H1 (cell line): Measurements from ENCODE around the gene PARD3. TPM values are rescaled to one million over a fixed set of nuclear protein-coding genes. Genes with fewer than 3 reads are reported as not detected.

Experiments
- CTCF ChIA-PET: fragments of 300-600 bp; sonication (Branson Sonifier 250); formaldehyde crosslinking; loops from one replicate; lab custom pipeline; 2021; ENCODE audit not compliant: partially characterized antibody; lab: Charles Lee
- POLR2A ChIA-PET: fragments of 300-600 bp; sonication (Branson Sonifier 250); formaldehyde crosslinking; loops from one replicate; lab custom pipeline; 2021; ENCODE audit warnings: inconsistent platforms; ENCODE audit not compliant: partially characterized antibody; lab: Charles Lee
- DNase-seq, 2 experiments: peaks; one replicate each; pipeline versions ENCODE4 v3.0.0 to v3.0.0-alpha.2; 2010 to 2022; ENCODE audit warnings: low spot score in 2 of 2, low read depth in 1 of 2, mixed read lengths in 1 of 2
- FAIRE-seq: peaks from 2 replicates; lab custom pipeline; 2011; peaks lifted over from hg19 to GRCh38; lab: Jason Lieb, UNC
- H2AFZ ChIP-seq: 2 replicates; pipeline ENCODE4 v1.8.1; 2012; ENCODE audit warnings: low read length, inconsistent platforms
- H2AK5ac ChIP-seq: 2 replicates; pipeline ENCODE4 v1.6.1; 2013; ENCODE audit warnings: low read depth, low read length
- H2BK120ac ChIP-seq: replicated peaks from 2 replicates; pipeline ENCODE3; 2013; ENCODE audit warnings: low read depth, low read length, inconsistent platforms
- H2BK12ac ChIP-seq: 2 replicates; pipeline ENCODE4 v1.6.1; 2013; ENCODE audit warnings: low read depth, low read length
- H2BK15ac ChIP-seq: 2 replicates; pipeline ENCODE4 v1.6.1; 2013; ENCODE audit warnings: low read length
- H2BK20ac ChIP-seq: 2 replicates; pipeline ENCODE4 v1.6.1; 2013; ENCODE audit warnings: low read length
- H2BK5ac ChIP-seq: 2 replicates; pipeline ENCODE4 v1.6.1; 2013; ENCODE audit warnings: low read depth, low read length
- H3K14ac ChIP-seq: 2 replicates; pipeline ENCODE4 v1.6.1; 2013; ENCODE audit warnings: inconsistent platforms; ENCODE audit not compliant: insufficient read length
- H3K18ac ChIP-seq: 2 replicates; pipeline ENCODE4 v1.6.1; 2013; ENCODE audit warnings: low read length; ENCODE audit errors: extremely low read depth
- H3K23ac ChIP-seq: 2 replicates; pipeline ENCODE4 v1.6.1; 2013; ENCODE audit warnings: inconsistent platforms; ENCODE audit not compliant: insufficient read length
- H3K23me2 ChIP-seq: 2 replicates; pipeline ENCODE4 v1.6.1; 2013; ENCODE audit warnings: low read depth, low read length
- H3K27ac ChIP-seq: 2 replicates; pipeline ENCODE4 v1.6.1; 2011; ENCODE audit warnings: low read depth, low read length, inconsistent platforms
- H3K27me3 ChIP-seq, 4 experiments: replicated peaks in 1 of 4; 1 replicate in 1 of 4; 2 replicates in 3 of 4; pipeline versions ENCODE4 v1.6.1 to v1.8.1; 2011 to 2013; ENCODE audit warnings: low read length in 3 of 4, mild to moderate bottlenecking in 3 of 4, inconsistent platforms in 2 of 4, mixed read lengths in 2 of 4, moderate library complexity in 1 of 4; ENCODE audit not compliant: control insufficient read depth in 3 of 4, insufficient read depth in 3 of 4; ENCODE audit errors: extremely low read depth in 1 of 4
- H3K36me3 ChIP-seq, 4 experiments: 2 replicates each; pipeline versions ENCODE4 v1.6.1 to v1.8.1; 2011 to 2013; ENCODE audit warnings: mild to moderate bottlenecking in 4 of 4, low read length in 3 of 4, moderate library complexity in 2 of 4, control low read depth in 1 of 4, inconsistent platforms in 1 of 4; ENCODE audit not compliant: insufficient read depth in 4 of 4, control insufficient read depth in 2 of 4
- H3K4ac ChIP-seq: replicated peaks from 2 replicates; pipeline ENCODE3; 2013; ENCODE audit warnings: low read length, low read depth, mixed read lengths, inconsistent platforms; ENCODE audit not compliant: insufficient read length
- H3K4me1 ChIP-seq, 4 experiments: replicated peaks in 1 of 4; 1 replicate in 1 of 4; 2 replicates in 3 of 4; pipeline versions ENCODE4 v1.6.1 to v1.8.1; 2011 to 2013; ENCODE audit warnings: low read length in 3 of 4, inconsistent platforms in 2 of 4, mixed read lengths in 1 of 4; ENCODE audit not compliant: insufficient read depth in 4 of 4, control insufficient read depth in 3 of 4
- H3K4me2 ChIP-seq, 2 experiments: 2 replicates each; pipeline versions ENCODE4 v1.6.1 to v1.8.1; 2011 to 2013; ENCODE audit warnings: low read depth in 2 of 2, low read length in 2 of 2, control low read depth in 1 of 2, inconsistent platforms in 1 of 2, mild to moderate bottlenecking in 1 of 2; ENCODE audit not compliant: insufficient read depth in 1 of 2
- H3K4me3 ChIP-seq, 4 experiments: fragments of 200-600, 300-600 bp in 1 of 4; sonication (generic), shearing (Covaris generic), sonication (Bioruptor Twin) in 1 of 4; 2 replicates each; pipeline versions ENCODE4 v1.5.1 to v1.8.1; 2011 to 2016; ENCODE audit warnings: low read length in 4 of 4, low read depth in 3 of 4, control low read depth in 2 of 4, inconsistent platforms in 2 of 4, mild to moderate bottlenecking in 2 of 4, mixed read lengths in 1 of 4, moderate library complexity in 1 of 4; ENCODE audit not compliant: insufficient read depth in 2 of 4; ENCODE audit errors: extremely low read depth in 1 of 4
- H3K56ac ChIP-seq: replicated peaks from 2 replicates; pipeline ENCODE3; 2013; ENCODE audit warnings: low read depth, mild to moderate bottlenecking, mixed read lengths, low read length, inconsistent platforms; ENCODE audit not compliant: insufficient read length
- H3K79me1 ChIP-seq: 2 replicates; pipeline ENCODE4 v1.6.1; 2013; ENCODE audit warnings: low read depth, low read length, control low read depth
- H3K79me2 ChIP-seq, 2 experiments: 2 replicates each; pipeline versions ENCODE4 v1.6.1 to v1.8.1; 2012 to 2013; ENCODE audit warnings: low read length in 2 of 2, mild to moderate bottlenecking in 2 of 2, inconsistent platforms in 1 of 2; ENCODE audit not compliant: insufficient read depth in 2 of 2, control insufficient read depth in 1 of 2
- H3K9ac ChIP-seq, 4 experiments: replicated peaks in 1 of 4; 1 replicate in 1 of 4; 2 replicates in 3 of 4; pipeline versions ENCODE4 v1.6.1 to v1.8.1; 2011 to 2013; ENCODE audit warnings: low read depth in 3 of 4, low read length in 3 of 4, control low read depth in 2 of 4, mild to moderate bottlenecking in 2 of 4, moderate library complexity in 2 of 4, inconsistent platforms in 1 of 4; ENCODE audit errors: extremely low read depth in 1 of 4
- H3K9me3 ChIP-seq, 2 experiments: 2 replicates each; pipeline versions ENCODE4 v1.6.1 to v1.8.1; 2012 to 2013; ENCODE audit warnings: mild to moderate bottlenecking in 2 of 2, moderate library complexity in 2 of 2, control low read depth in 1 of 2, inconsistent platforms in 1 of 2, low read depth in 1 of 2, low read length in 1 of 2, mixed read lengths in 1 of 2; ENCODE audit not compliant: insufficient read depth in 2 of 2
- H4K20me1 ChIP-seq, 2 experiments: replicated peaks in 1 of 2; 2 replicates each; pipeline versions ENCODE3 to v1.8.1; 2011 to 2013; ENCODE audit warnings: inconsistent platforms in 2 of 2, low read length in 2 of 2, mild to moderate bottlenecking in 1 of 2; ENCODE audit not compliant: insufficient read depth in 2 of 2, control insufficient read depth in 1 of 2
- H4K5ac ChIP-seq: 2 replicates; pipeline ENCODE4 v1.6.1; 2013; ENCODE audit warnings: low read length, low read depth, mixed read lengths, inconsistent platforms; ENCODE audit not compliant: insufficient read length
- H4K8ac ChIP-seq: 2 replicates; pipeline ENCODE4 v1.8.0; 2013; ENCODE audit warnings: mild to moderate bottlenecking, moderate library complexity, low read length, inconsistent platforms; ENCODE audit not compliant: insufficient read depth; ENCODE audit errors: extremely low read depth
- H4K91ac ChIP-seq: replicated peaks from 2 replicates; pipeline ENCODE3; 2013; ENCODE audit warnings: low read length, mixed read lengths, inconsistent platforms; ENCODE audit not compliant: insufficient read length
- BACH1 ChIP-seq: IDR thresholded peaks from 2 replicates; pipeline ENCODE4 v1.6.1; 2012; ENCODE audit warnings: low read length, improper control_type of control experiment
- EGR1 ChIP-seq: IDR thresholded peaks from 2 replicates; pipeline ENCODE4 v1.6.1; 2011; ENCODE audit warnings: low read depth, low read length, borderline replicate concordance
- GTF2F1 ChIP-seq: IDR thresholded peaks from 2 replicates; pipeline ENCODE4 v1.6.1; 2012; ENCODE audit warnings: low read depth, low read length, improper control_type of control experiment, borderline replicate concordance
- HDAC6 ChIP-seq: IDR thresholded peaks from one replicate; pipeline ENCODE4 v1.7.1; 2012; ENCODE audit warnings: low read depth, mild to moderate bottlenecking, inconsistent platforms, low read length, moderate library complexity
- MAFK ChIP-seq: IDR thresholded peaks from 2 replicates; pipeline ENCODE4 v1.6.1; 2012; ENCODE audit warnings: low read depth, mild to moderate bottlenecking, improper control_type of control experiment, low read length
- SIN3A ChIP-seq, 2 experiments: IDR thresholded peaks in 1 of 2; conservative IDR thresholded peaks in 1 of 2; 2 replicates each; pipeline ENCODE4 v1.6.1; 2011 to 2012; ENCODE audit warnings: low read length in 2 of 2, improper control_type of control experiment in 1 of 2, low read depth in 1 of 2, mild to moderate bottlenecking in 1 of 2
- SIX5 ChIP-seq: IDR thresholded peaks from 2 replicates; pipeline ENCODE4 v1.6.1; 2011; ENCODE audit warnings: mild to moderate bottlenecking, low read depth, low read length
- TAF1 ChIP-seq: IDR thresholded peaks from 2 replicates; pipeline ENCODE4 v1.6.1; 2011; ENCODE audit warnings: mild to moderate bottlenecking, low read depth, low read length
- TAF7 ChIP-seq: optimal IDR thresholded peaks from 2 replicates; pipeline ENCODE3; 2011; ENCODE audit warnings: low read depth, mild to moderate bottlenecking, inconsistent platforms, low read length, moderate library complexity, borderline replicate concordance
- TBP ChIP-seq: IDR thresholded peaks from 2 replicates; pipeline ENCODE4 v1.6.1; 2011; ENCODE audit warnings: low read depth, low read length, improper control_type of control experiment
- TCF12 ChIP-seq: IDR thresholded peaks from 2 replicates; pipeline ENCODE4 v1.6.1; 2011; ENCODE audit warnings: low read depth, mild to moderate bottlenecking, low read length
- WGBS, 2 experiments: shearing (Covaris generic) in 1 of 2; methylation state at CpG; one replicate each; pipeline versions ENCODE4 v1.1.6 to v1.1.7; 2013 to 2015; ENCODE audit warnings: low lambda C conversion rate in 2 of 2, mixed read lengths in 2 of 2, inconsistent platforms in 1 of 2, low coverage in 1 of 2, missing lambda C conversion rate in 1 of 2; ENCODE audit not compliant: insufficient replicate concordance in 2 of 2, insufficient coverage in 1 of 2, insufficient read length in 1 of 2; ENCODE audit errors: extremely low coverage in 1 of 2, missing lambda C conversion rate in 1 of 2; 5-methylcytosine and 5-hydroxymethylcytosine counted together
- polyA plus RNA-seq, 7 experiments: library from polyadenylated mRNA; depleted of rRNA in 3 of 7; stranded (reverse) in 5 of 7; unstranded in 2 of 7; fragments of >200 nt in 5 of 7; fragments of 200-250 nt in 2 of 7; gene quantifications; 1 replicate in 5 of 7; 2 replicates in 1 of 7; 4 replicates in 1 of 7; pipeline versions ENCODE4 v1.2.1 to v1.2.3, GENCODE V29; 2011 to 2013; ENCODE audit warnings: missing spikeins in 2 of 7, mixed read lengths in 2 of 7
- total RNA-seq: library from RNA; stranded (reverse); fragmentation: NEBNext Ultra II Directional; extraction: Animal tissue kit (Norgen Biotek cat#: 25700); gene quantifications from 2 replicates; pipeline ENCODE4 v1.2.1, GENCODE V29; 2021
- TF ChIP-seq, protein P1 (sequence below): IDR thresholded peaks from 2 replicates; pipeline ENCODE4 v1.6.1; 2012; ENCODE audit warnings: low read length, inconsistent platforms

Gene PARD3
- total and polyA plus RNA-seq, 2 of the 8 experiments (the other 6 are each of a cell fraction or from before 2014, with no cell fraction given): 19.7 to 49.1 TPM

DNA sequence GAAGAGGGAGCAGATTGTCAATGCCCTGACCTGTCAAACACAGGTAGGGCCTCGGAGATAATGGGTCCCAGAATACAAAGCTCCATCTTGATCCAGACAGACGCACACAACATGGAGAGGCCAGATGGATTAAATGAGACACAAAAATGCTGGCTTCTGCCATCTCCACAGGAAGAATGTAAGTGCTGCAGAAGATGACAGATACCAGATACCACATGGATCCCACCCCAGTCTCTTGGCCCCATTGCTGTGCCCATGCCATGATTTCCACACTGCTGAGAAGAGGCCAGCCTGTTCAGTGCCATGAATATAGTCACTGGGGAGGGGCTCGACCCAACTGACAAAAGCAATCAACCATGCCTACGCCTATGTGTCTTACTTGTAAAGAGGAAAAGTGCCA lies 487.9 kb downstream of the PARD3 start:
- no peaks in the 10 kb centered on the region; a peak in 2 of 7 replicates for H3K4me1 ChIP-seq
- H4K8ac ChIP-seq: no peak overlapping the region
- no peak overlapping the region for H3K9ac ChIP-seq
- H3K4me2 ChIP-seq: no peak overlapping the region
- no peak overlapping the region for H4K5ac ChIP-seq
- H3K9me3 ChIP-seq: no peaks in the 10 kb centered on the region
- H3K4ac ChIP-seq: no peak overlapping the region
- no peak overlapping the region for H3K27ac ChIP-seq
- H2BK120ac ChIP-seq: no peak overlapping the region
- H3K14ac ChIP-seq: no peak overlapping the region
- FAIRE-seq (no peak), DNase-seq (no peak)
- no peaks in the 10 kb centered on the region for H3K79me2 ChIP-seq
- ChIA-PET POLR2A (interaction anchor here (0.8 to 1.2 kb wide), 2 partner anchors 9 to 21 kb away, joined by 3 read pairs; no protein-coding TSS in a partner anchor), CTCF (interaction anchor here (1.0 kb wide), 1 partner anchor 11 kb away, joined by 3 read pairs; no protein-coding TSS in a partner anchor)
- H3K36me3 ChIP-seq: peaks cover 0 to 7% (median 0%) of the 10 kb centered on the region in 4 experiments; a peak in 2 of 8 replicates
- H3K4me3 ChIP-seq: no peak overlapping the region
- no peak overlapping the region for H3K23ac ChIP-seq
- no peak overlapping the region for H2BK15ac ChIP-seq
- no peaks in the 10 kb centered on the region for H3K23me2 ChIP-seq
- H4K20me1 ChIP-seq: peaks cover 0 to 2% of the 10 kb centered on the region in 2 experiments
- no peak overlapping the region for H2AK5ac ChIP-seq
- no peak overlapping the region for H3K18ac ChIP-seq
- no peak overlapping the region for H3K56ac ChIP-seq
- no peaks in the 10 kb centered on the region for H3K79me1 ChIP-seq
- H2BK20ac ChIP-seq: no peak overlapping the region
- WGBS, 2 experiments: 91% methylated on average over 4 of the region's 4 CpGs; no CpG with 5 or more reads in 1 of the 2 experiments
- no peaks in the 10 kb centered on the region for H3K27me3 ChIP-seq
- H2BK5ac ChIP-seq: no peak overlapping the region
- H2AFZ ChIP-seq: no peak overlapping the region
- H4K91ac ChIP-seq: no peak overlapping the region
- H2BK12ac ChIP-seq: no peak overlapping the region
- TF ChIP-seq TCF12: no peak
- TF ChIP-seq, protein P1, sequence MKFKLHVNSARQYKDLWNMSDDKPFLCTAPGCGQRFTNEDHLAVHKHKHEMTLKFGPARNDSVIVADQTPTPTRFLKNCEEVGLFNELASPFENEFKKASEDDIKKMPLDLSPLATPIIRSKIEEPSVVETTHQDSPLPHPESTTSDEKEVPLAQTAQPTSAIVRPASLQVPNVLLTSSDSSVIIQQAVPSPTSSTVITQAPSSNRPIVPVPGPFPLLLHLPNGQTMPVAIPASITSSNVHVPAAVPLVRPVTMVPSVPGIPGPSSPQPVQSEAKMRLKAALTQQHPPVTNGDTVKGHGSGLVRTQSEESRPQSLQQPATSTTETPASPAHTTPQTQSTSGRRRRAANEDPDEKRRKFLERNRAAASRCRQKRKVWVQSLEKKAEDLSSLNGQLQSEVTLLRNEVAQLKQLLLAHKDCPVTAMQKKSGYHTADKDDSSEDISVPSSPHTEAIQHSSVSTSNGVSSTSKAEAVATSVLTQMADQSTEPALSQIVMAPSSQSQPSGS: no peak
- no peak for TF ChIP-seq TAF7
- no peak for TF ChIP-seq SIX5
- no peak for TF ChIP-seq GTF2F1
- TF ChIP-seq MAFK: no peak
- TF ChIP-seq HDAC6: no peak
- TF ChIP-seq TBP: no peak
- TF ChIP-seq EGR1: no peak
- no peak for TF ChIP-seq TAF1
- no peak for TF ChIP-seq BACH1
- no peak for TF ChIP-seq SIN3A (conservative IDR thresholded peaks at IDR 0.05 in 1 of 2, IDR thresholded peaks at IDR 0.05 in 1 of 2; ENCODE audit: low read depth in 1 of 2, low read length in 2 of 2)
